Cardiac muscle cell (in vitro differentiated cells and primary cell): Measurements from ENCODE around the gene MSL1. TPM values are rescaled to one million over a fixed set of nuclear protein-coding genes. Genes with fewer than 3 reads are reported as not detected.
A peak's percentile ranks its signal among the peaks of the same experiment; 100 is the strongest.

Source experiments
- DNase-seq, 2 donors: peaks; one replicate each; pipeline versions ENCODE4 v3.0.0 to v3.0.0-alpha.2; 2010 to 2017; ENCODE audit warnings: low read depth in 1 of 2, low spot score in 1 of 2
- H3K27ac ChIP-seq: fragments of 200-600 bp; sonication (generic); 2 replicates; pipeline ENCODE4 v1.5.1; 2016
- H3K27me3 ChIP-seq: fragments of 200-600 bp; sonication (generic); 2 replicates; pipeline ENCODE4 v1.6.0; 2016; ENCODE audit warnings: control low read depth
- H3K36me3 ChIP-seq: fragments of 200-600 bp; sonication (generic); 2 replicates; pipeline ENCODE4 v1.5.1; 2016; ENCODE audit warnings: control low read depth
- H3K4me1 ChIP-seq: fragments of 200-600 bp; sonication (generic); 2 replicates; pipeline ENCODE4 v1.8.1; 2017; ENCODE audit warnings: low read depth, mild to moderate bottlenecking, mixed run types
- H3K4me3 ChIP-seq: fragments of 200-600 bp; sonication (generic); 2 replicates; pipeline ENCODE4 v1.5.1; 2016; ENCODE audit warnings: mild to moderate bottlenecking
- H3K9me3 ChIP-seq: fragments of 200-600 bp; sonication (generic); 2 replicates; pipeline ENCODE4 v1.5.1; 2017; ENCODE audit warnings: low read depth, mild to moderate bottlenecking, control low read depth
- polyA plus RNA-seq: library from polyadenylated mRNA; unstranded; fragments of >200 nt; fragmentation: Nextera tagmentation; extraction: Ambion mirVana; gene quantifications from 2 replicates; pipeline ENCODE4 v1.2.1, GENCODE V29; 2016
- total RNA-seq: library from RNA; depleted of rRNA; stranded (reverse); fragments of >200 nt; gene quantifications from 2 replicates; pipeline ENCODE4 v1.2.3, GENCODE V29; 2016
- TF ChIP-seq, protein P1 (sequence below): IDR thresholded peaks from 2 replicates; pipeline ENCODE4 v1.5.1; 2012; ENCODE audit warnings: low read depth, mild to moderate bottlenecking, low read length

MSL1 gene
- total and polyA plus RNA-seq, 2 experiments from 2014 or later: 33.2 to 104 TPM

- peak overlapping the region; percentile 36 for H3K27ac ChIP-seq
- H3K27me3 ChIP-seq: no peaks in the 10 kb centered on the region
- H3K4me3 ChIP-seq: no peak overlapping the region
- peaks cover 14% of the 10 kb centered on the region for H3K4me1 ChIP-seq
- H3K36me3 ChIP-seq: no peaks in the 10 kb centered on the region
- TF ChIP-seq, protein P1, sequence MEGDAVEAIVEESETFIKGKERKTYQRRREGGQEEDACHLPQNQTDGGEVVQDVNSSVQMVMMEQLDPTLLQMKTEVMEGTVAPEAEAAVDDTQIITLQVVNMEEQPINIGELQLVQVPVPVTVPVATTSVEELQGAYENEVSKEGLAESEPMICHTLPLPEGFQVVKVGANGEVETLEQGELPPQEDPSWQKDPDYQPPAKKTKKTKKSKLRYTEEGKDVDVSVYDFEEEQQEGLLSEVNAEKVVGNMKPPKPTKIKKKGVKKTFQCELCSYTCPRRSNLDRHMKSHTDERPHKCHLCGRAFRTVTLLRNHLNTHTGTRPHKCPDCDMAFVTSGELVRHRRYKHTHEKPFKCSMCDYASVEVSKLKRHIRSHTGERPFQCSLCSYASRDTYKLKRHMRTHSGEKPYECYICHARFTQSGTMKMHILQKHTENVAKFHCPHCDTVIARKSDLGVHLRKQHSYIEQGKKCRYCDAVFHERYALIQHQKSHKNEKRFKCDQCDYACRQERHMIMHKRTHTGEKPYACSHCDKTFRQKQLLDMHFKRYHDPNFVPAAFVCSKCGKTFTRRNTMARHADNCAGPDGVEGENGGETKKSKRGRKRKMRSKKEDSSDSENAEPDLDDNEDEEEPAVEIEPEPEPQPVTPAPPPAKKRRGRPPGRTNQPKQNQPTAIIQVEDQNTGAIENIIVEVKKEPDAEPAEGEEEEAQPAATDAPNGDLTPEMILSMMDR: no peak
- DNase-seq: no peak
- no peaks in the 10 kb centered on the region for H3K9me3 ChIP-seq
Measured at GRCh38 chr17:40180694-40181093, 58.9 kb downstream of the MSL1 start.

- no peak for DNase-seq
- peak overlapping the region; percentile 16 for H3K27ac ChIP-seq
- TF ChIP-seq, protein P1: no peak
- H3K36me3 ChIP-seq: no peaks in the 10 kb centered on the region
- H3K4me3 ChIP-seq: no peak overlapping the region
- no peaks in the 10 kb centered on the region for H3K9me3 ChIP-seq
- H3K4me1 ChIP-seq: peaks cover 14% of the 10 kb centered on the region
- no peaks in the 10 kb centered on the region for H3K27me3 ChIP-seq
Measured at GRCh38 chr17:40181205-40181604, 59.4 kb downstream of the MSL1 start.

DNA sequence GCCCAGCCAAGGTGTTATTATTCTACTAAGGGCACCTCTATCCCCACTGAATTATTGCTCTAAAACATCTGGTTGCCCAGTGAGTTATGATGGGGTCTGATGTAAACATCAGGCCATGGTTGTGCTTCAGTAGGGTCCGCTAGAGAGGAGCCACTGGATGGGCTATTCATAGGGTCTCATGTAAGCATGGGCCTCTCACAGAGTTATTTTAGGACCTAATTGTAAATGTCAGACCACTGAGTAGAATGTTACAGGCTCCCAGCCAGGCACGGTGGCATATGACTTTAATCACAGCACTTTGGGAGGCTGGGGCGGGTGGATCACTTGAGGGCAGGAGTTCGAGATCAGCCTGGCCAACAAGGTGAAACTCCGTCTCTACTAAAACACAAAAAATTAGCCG, 60.8 kb downstream of the MSL1 start:
- H3K4me3 ChIP-seq: no peak overlapping the region
- DNase-seq: peak in 1 of 2 donors; percentile 63
- H3K27me3 ChIP-seq: no peaks in the 10 kb centered on the region
- peaks cover 14% of the 10 kb centered on the region for H3K4me1 ChIP-seq
- H3K9me3 ChIP-seq: no peaks in the 10 kb centered on the region
- peak overlapping the region; percentile 63 for H3K27ac ChIP-seq
- TF ChIP-seq, protein P1: no peak
- no peaks in the 10 kb centered on the region for H3K36me3 ChIP-seq

Other genes with a start within 250 kb of the MSL1 start
- 12.6 and 17.3 TPM in 2 replicates for gene GSDMB, start 203.3 kb upstream of the MSL1 start, total RNA-seq
- gene GSDMB, start 203.3 kb upstream of the MSL1 start, polyA plus RNA-seq: 3.1 and 5.2 TPM in 2 replicates
- gene ORMDL3, start 194.4 kb upstream of the MSL1 start, total RNA-seq: 49.4 and 52.8 TPM in 2 replicates
- gene ORMDL3, start 194.4 kb upstream of the MSL1 start, polyA plus RNA-seq: 21.9 and 24.3 TPM in 2 replicates
- gene LRRC3C, start 194.2 kb upstream of the MSL1 start, total RNA-seq: not detected in 2 replicates
- gene LRRC3C, start 194.2 kb upstream of the MSL1 start, polyA plus RNA-seq: not detected in 2 replicates
- gene GSDMA, start 159.0 kb upstream of the MSL1 start, total RNA-seq: not detected in 2 replicates
- not detected in 2 replicates for gene GSDMA, start 159.0 kb upstream of the MSL1 start, polyA plus RNA-seq
- 154 and 161 TPM in 2 replicates for gene PSMD3, start 141.2 kb upstream of the MSL1 start, total RNA-seq
- 139 and 160 TPM in 2 replicates for gene PSMD3, start 141.2 kb upstream of the MSL1 start, polyA plus RNA-seq
- gene CSF3, start 106.5 kb upstream of the MSL1 start, total RNA-seq: not detected in 2 replicates
- not detected in 2 replicates for gene CSF3, start 106.5 kb upstream of the MSL1 start, polyA plus RNA-seq
- 116 and 125 TPM in 2 replicates for gene MED24, start 67.6 kb upstream of the MSL1 start, total RNA-seq
- 102 and 121 TPM in 2 replicates for gene MED24, start 67.6 kb upstream of the MSL1 start, polyA plus RNA-seq
- 78.1 and 87.0 TPM in 2 replicates for gene THRA, start 59.0 kb upstream of the MSL1 start, total RNA-seq
- 58.1 and 65.4 TPM in 2 replicates for gene THRA, start 59.0 kb upstream of the MSL1 start, polyA plus RNA-seq
- gene NR1D1, start 21.4 kb upstream of the MSL1 start, total RNA-seq: 1.2 and 3.7 TPM in 2 replicates
- 1.7 and 4.2 TPM in 2 replicates for gene NR1D1, start 21.4 kb upstream of the MSL1 start, polyA plus RNA-seq
- 32.5 and 49.9 TPM in 2 replicates for gene CASC3, start 18.6 kb downstream of the MSL1 start, total RNA-seq
- gene CASC3, start 18.6 kb downstream of the MSL1 start, polyA plus RNA-seq: 54.6 and 95.1 TPM in 2 replicates
- gene RAPGEFL1, start 55.5 kb downstream of the MSL1 start, total RNA-seq: 7.1 and 12.2 TPM in 2 replicates
- gene RAPGEFL1, start 55.5 kb downstream of the MSL1 start, polyA plus RNA-seq: 10.1 and 10.6 TPM in 2 replicates
- 7.1 and 9.5 TPM in 2 replicates for gene WIPF2, start 97.3 kb downstream of the MSL1 start, total RNA-seq
- gene WIPF2, start 97.3 kb downstream of the MSL1 start, polyA plus RNA-seq: 20.0 and 21.8 TPM in 2 replicates
- gene CDC6, start 165.9 kb downstream of the MSL1 start, total RNA-seq: 7.7 and 16.1 TPM in 2 replicates
- 7.2 and 20.1 TPM in 2 replicates for gene CDC6, start 165.9 kb downstream of the MSL1 start, polyA plus RNA-seq
- 58.9 and 61.3 TPM in 2 replicates for gene RARA, start 187.2 kb downstream of the MSL1 start, total RNA-seq
- 33.2 and 43.4 TPM in 2 replicates for gene RARA, start 187.2 kb downstream of the MSL1 start, polyA plus RNA-seq
- gene GJD3, start 242.8 kb downstream of the MSL1 start, total RNA-seq: 0.48 and 1.7 TPM in 2 replicates
- 4.6 and 8.6 TPM in 2 replicates for gene GJD3, start 242.8 kb downstream of the MSL1 start, polyA plus RNA-seq